Vagina (tissue), 2 donors: ENCODE data around the gene GNAL.

Experiments used
- POLR2A ChIP-seq, 2 donors: fragments of 450-650 bp; IDR thresholded peaks; one replicate each; pipeline ENCODE4 v1.6.1; 2017; ENCODE audit warnings: antibody characterized with exemption in 2 of 2, mild to moderate bottlenecking in 2 of 2, moderate library complexity in 2 of 2
- TF ChIP-seq, protein P1 (sequence below), 3 experiments: fragments of 450-650 bp in 2 of 3; fragments of 200-600 bp in 1 of 3; sonication (generic) in 1 of 3; IDR thresholded peaks; one replicate each; pipeline ENCODE4 v1.5.1; 2017 to 2019; ENCODE audit warnings: antibody characterized with exemption in 3 of 3, mild to moderate bottlenecking in 2 of 3, moderate library complexity in 2 of 3

- TF ChIP-seq, protein P1, sequence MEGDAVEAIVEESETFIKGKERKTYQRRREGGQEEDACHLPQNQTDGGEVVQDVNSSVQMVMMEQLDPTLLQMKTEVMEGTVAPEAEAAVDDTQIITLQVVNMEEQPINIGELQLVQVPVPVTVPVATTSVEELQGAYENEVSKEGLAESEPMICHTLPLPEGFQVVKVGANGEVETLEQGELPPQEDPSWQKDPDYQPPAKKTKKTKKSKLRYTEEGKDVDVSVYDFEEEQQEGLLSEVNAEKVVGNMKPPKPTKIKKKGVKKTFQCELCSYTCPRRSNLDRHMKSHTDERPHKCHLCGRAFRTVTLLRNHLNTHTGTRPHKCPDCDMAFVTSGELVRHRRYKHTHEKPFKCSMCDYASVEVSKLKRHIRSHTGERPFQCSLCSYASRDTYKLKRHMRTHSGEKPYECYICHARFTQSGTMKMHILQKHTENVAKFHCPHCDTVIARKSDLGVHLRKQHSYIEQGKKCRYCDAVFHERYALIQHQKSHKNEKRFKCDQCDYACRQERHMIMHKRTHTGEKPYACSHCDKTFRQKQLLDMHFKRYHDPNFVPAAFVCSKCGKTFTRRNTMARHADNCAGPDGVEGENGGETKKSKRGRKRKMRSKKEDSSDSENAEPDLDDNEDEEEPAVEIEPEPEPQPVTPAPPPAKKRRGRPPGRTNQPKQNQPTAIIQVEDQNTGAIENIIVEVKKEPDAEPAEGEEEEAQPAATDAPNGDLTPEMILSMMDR (IDR thresholded peaks at IDR 0.05) = no peak
- TF ChIP-seq POLR2A (IDR thresholded peaks at IDR 0.05) = no peak
These were observed 210.0 kb downstream of the GNAL start for GRCh38 chr18:11899063-11899462.
